DOHH2 (cell line): ENCODE data around the gene SGCD.

Experiments used
- H3F3A ChIP-seq: fragments of 200-600 bp; sonication (generic), shearing (Covaris generic); 2 replicates; pipeline ENCODE4 v1.6.0; 2016; ENCODE audit warnings: antibody characterized with exemption, mild to moderate bottlenecking; ENCODE audit not compliant: control insufficient read depth, insufficient read depth
- H3K27ac ChIP-seq: fragments of 200-600 bp; sonication (generic); 2 replicates; pipeline ENCODE4 v1.5.1; 2014; ENCODE audit warnings: low read depth, mild to moderate bottlenecking, low read length, moderate library complexity
- H3K27me3 ChIP-seq: fragments of 200-600 bp; sonication (generic); 2 replicates; pipeline ENCODE4 v1.6.1; 2014; ENCODE audit warnings: mild to moderate bottlenecking, low read length, mixed read lengths; ENCODE audit not compliant: control insufficient read depth
- H3K36me3 ChIP-seq: fragments of 200-600 bp; sonication (generic); 2 replicates; pipeline ENCODE4 v1.6.1; 2014; ENCODE audit warnings: mild to moderate bottlenecking, low read length, moderate library complexity, mixed read lengths; ENCODE audit not compliant: control insufficient read depth
- H3K4me1 ChIP-seq: fragments of 200-600 bp; sonication (generic); 2 replicates; pipeline ENCODE4 v1.6.1; 2014; ENCODE audit warnings: mild to moderate bottlenecking, low read length, mixed read lengths; ENCODE audit not compliant: control insufficient read depth
- H3K4me2 ChIP-seq: fragments of 200-600 bp; sonication (generic); 2 replicates; pipeline ENCODE4 v1.6.0; 2014; ENCODE audit warnings: mild to moderate bottlenecking, low read length, moderate library complexity
- H3K4me3 ChIP-seq: fragments of 200-600 bp; sonication (generic); 2 replicates; pipeline ENCODE4 v1.5.1; 2014; ENCODE audit warnings: mild to moderate bottlenecking, low read length, mixed read lengths
- H3K79me2 ChIP-seq: fragments of 200-600 bp; sonication (generic); 2 replicates; pipeline ENCODE4 v1.6.1; 2014; ENCODE audit warnings: mild to moderate bottlenecking, low read length, mixed read lengths; ENCODE audit not compliant: control insufficient read depth
- H3K9me2 ChIP-seq: fragments of 200-600 bp; sonication (generic); replicated peaks from 2 replicates; pipeline ENCODE4 v1.6.1; 2014; ENCODE audit warnings: mild to moderate bottlenecking, low read length, mixed read lengths; ENCODE audit not compliant: control insufficient read depth
- H3K9me3 ChIP-seq: fragments of 200-600 bp; sonication (generic); 2 replicates; pipeline ENCODE4 v1.6.1; 2014; ENCODE audit warnings: antibody characterized with exemption, low read length, mixed read lengths; ENCODE audit not compliant: control insufficient read depth, insufficient read depth
- H4K20me1 ChIP-seq: fragments of 200-600 bp; sonication (generic); 2 replicates; pipeline ENCODE4 v1.6.0; 2014; ENCODE audit warnings: low read depth, mild to moderate bottlenecking, antibody characterized with exemption, low read length, moderate library complexity; ENCODE audit not compliant: control insufficient read depth, insufficient read depth
- CTCF ChIP-seq: fragments of 200-600 bp; sonication (generic); IDR thresholded peaks from one replicate; pipeline ENCODE4 v1.5.1; 2014; ENCODE audit warnings: antibody characterized with exemption, mild to moderate bottlenecking, low read depth, low read length; ENCODE audit not compliant: poor library complexity, severe bottlenecking
- EZH2phosphoT487 ChIP-seq: fragments of 200-600 bp; sonication (generic); IDR thresholded peaks from 2 replicates; pipeline ENCODE4 v1.6.1; 2017; ENCODE audit warnings: borderline replicate concordance, mild to moderate bottlenecking, antibody characterized with exemption, low read length, moderate library complexity, mixed read lengths

SGCD gene

GRCh38 chr5:156675395-156675794, 348.4 kb downstream of the SGCD start:
- no peaks in the 10 kb centered on the region for H4K20me1 ChIP-seq
- no peaks in the 10 kb centered on the region for H3K9me3 ChIP-seq
- no peaks in the 10 kb centered on the region for H3K9me2 ChIP-seq
- no peaks in the 10 kb centered on the region for H3K79me2 ChIP-seq
- H3K36me3 ChIP-seq = no peaks in the 10 kb centered on the region
- H3K27me3 ChIP-seq = no peaks in the 10 kb centered on the region
- no peak overlapping the region for H3K4me3 ChIP-seq
- H3F3A ChIP-seq = no peaks in the 10 kb centered on the region
- no peak overlapping the region for H3K27ac ChIP-seq
- no peak overlapping the region for H3K4me2 ChIP-seq
- H3K4me1 ChIP-seq = no peaks in the 10 kb centered on the region
- TF ChIP-seq CTCF = no peak

GRCh38 chr5:156677963-156678362, 351.0 kb downstream of the SGCD start:
- no peaks in the 10 kb centered on the region for H4K20me1 ChIP-seq
- 0 out of 2 replicates have a peak, but pooled peaks cover 2% of the 10 kb centered on the region for H3K4me1 ChIP-seq
- H3K9me3 ChIP-seq = no peaks in the 10 kb centered on the region
- TF ChIP-seq CTCF (no peak), EZH2phosphoT487 (no peak)
- no peaks in the 10 kb centered on the region for H3K9me2 ChIP-seq
- no peaks in the 10 kb centered on the region for H3K79me2 ChIP-seq
- H3K27me3 ChIP-seq = no peaks in the 10 kb centered on the region
- H3K27ac ChIP-seq = no peak overlapping the region
- no peaks in the 10 kb centered on the region for H3K36me3 ChIP-seq
- no peaks in the 10 kb centered on the region for H3F3A ChIP-seq
- no peak overlapping the region for H3K4me3 ChIP-seq
- H3K4me2 ChIP-seq = no peak overlapping the region

GRCh38 chr5:156678484-156678883, 351.5 kb downstream of the SGCD start:
- Histone ChIP-seq H3K4me2 (no peak overlapping the region), H3F3A (no peaks in the 10 kb centered on the region), H3K36me3 (no peaks in the 10 kb centered on the region), H3K4me1 (peaks cover 5% of the 10 kb centered on the region; the same call in 1 of the 2 replicates), H3K79me2 (no peaks in the 10 kb centered on the region), H3K9me2 (no peaks in the 10 kb centered on the region), H4K20me1 (no peaks in the 10 kb centered on the region), H3K27ac (no peak overlapping the region), H3K9me3 (no peaks in the 10 kb centered on the region), H3K4me3 (no peak overlapping the region), H3K27me3 (no peaks in the 10 kb centered on the region)
- TF ChIP-seq EZH2phosphoT487 (no peak), CTCF (no peak)

- H3K9me2 ChIP-seq = no peaks in the 10 kb centered on the region
- no peak for TF ChIP-seq CTCF
- no peak for TF ChIP-seq EZH2phosphoT487
- no peaks in the 10 kb centered on the region for H3F3A ChIP-seq
- peaks cover 5% of the 10 kb centered on the region; the same call in 1 of the 2 replicates for H3K4me1 ChIP-seq
- no peaks in the 10 kb centered on the region for H3K27me3 ChIP-seq
- no peak overlapping the region for H3K27ac ChIP-seq
- H3K79me2 ChIP-seq = no peaks in the 10 kb centered on the region
- no peaks in the 10 kb centered on the region for H4K20me1 ChIP-seq
- H3K36me3 ChIP-seq = no peaks in the 10 kb centered on the region
- H3K4me3 ChIP-seq = no peak overlapping the region
- no peaks in the 10 kb centered on the region for H3K9me3 ChIP-seq
- no peak overlapping the region for H3K4me2 ChIP-seq
Observed at GRCh38 chr5:156680831-156681230, 353.9 kb downstream of the SGCD start.
